PC-9 (cell line): Measurements from ENCODE around the gene ZNF592. TPM values are rescaled to one million over a fixed set of nuclear protein-coding genes. Genes with fewer than 3 reads are reported as not detected.
A peak's percentile ranks its signal among the peaks of the same experiment; 100 is the strongest.
"Not testable (repeated sequence)": the region's sequence is repeated elsewhere in the genome, so short reads cannot be mapped to it uniquely, and the experiment has no call there.

Experiments
- BruUV-seq: library from RNA; stranded (reverse); fragments of 400-500 nt; replicated peaks from 2 replicates; lab custom pipeline; 2021; lab: Mats Ljungman, UMichigan
- CTCF ChIA-PET: fragments of 300-600 bp; sonication (Branson Sonifier 250); formaldehyde crosslinking; loops from one replicate; lab custom pipeline; 2022; ENCODE audit warnings: antibody characterized with exemption; lab: Charles Lee
- POLR2A ChIA-PET: fragments of 300-600 bp; sonication (Branson Sonifier 250); formaldehyde crosslinking; loops from one replicate; lab custom pipeline; 2022; ENCODE audit warnings: antibody characterized with exemption; ENCODE audit not compliant: unreplicated experiment; lab: Charles Lee
- DNase-seq, 2 experiments: peaks; one replicate each; pipeline versions ENCODE4 v3.0.0 to v3.0.0-alpha.2; 2015 to 2022; ENCODE audit warnings: mixed read lengths in 1 of 2
- H2AFZ ChIP-seq: fragments of 200-600 bp; sonication (generic); 2 replicates; pipeline ENCODE4 v1.8.1; 2017; ENCODE audit warnings: antibody characterized with exemption
- H3F3A ChIP-seq: fragments of 200-600 bp; sonication (generic); 2 replicates; pipeline ENCODE4 v1.8.1; 2017; ENCODE audit warnings: antibody characterized with exemption, mild to moderate bottlenecking, low read depth; ENCODE audit not compliant: insufficient read depth
- H3K27ac ChIP-seq: fragments of 200-600 bp; sonication (generic); 2 replicates; pipeline ENCODE4 v1.6.1; 2016; ENCODE audit warnings: mixed run types
- H3K27me3 ChIP-seq: fragments of 200-600 bp; sonication (generic); 2 replicates; pipeline ENCODE4 v1.6.1; 2016; ENCODE audit warnings: low read depth, mixed run types; ENCODE audit not compliant: insufficient read depth
- H3K36me3 ChIP-seq: fragments of 200-600 bp; sonication (generic); 2 replicates; pipeline ENCODE4 v1.6.1; 2016; ENCODE audit warnings: low read depth, mixed run types
- H3K4me1 ChIP-seq: fragments of 200-600 bp; sonication (generic); replicated peaks from 2 replicates; pipeline ENCODE4 v1.6.1; 2016; ENCODE audit warnings: mixed run types; ENCODE audit not compliant: insufficient read depth
- H3K4me2 ChIP-seq: fragments of 200-600 bp; sonication (generic); 2 replicates; pipeline ENCODE4 v1.6.1; 2017; ENCODE audit warnings: mixed run types
- H3K4me3 ChIP-seq: fragments of 200-600 bp; sonication (generic); 2 replicates; pipeline ENCODE4 v1.6.1; 2016; ENCODE audit warnings: mixed run types
- H3K79me2 ChIP-seq: fragments of 200-600 bp; sonication (generic); 2 replicates; pipeline ENCODE4 v1.6.1; 2017; ENCODE audit warnings: low read depth, mixed run types
- H3K9me2 ChIP-seq: fragments of 200-600 bp; sonication (generic); 2 replicates; pipeline ENCODE4 v1.8.1; 2017; ENCODE audit warnings: mild to moderate bottlenecking; ENCODE audit not compliant: insufficient read depth
- H3K9me3 ChIP-seq: fragments of 200-600 bp; sonication (generic); 2 replicates; pipeline ENCODE4 v1.8.1; 2016; ENCODE audit warnings: low read depth; ENCODE audit not compliant: insufficient read depth
- H4K20me1 ChIP-seq: fragments of 200-600 bp; sonication (generic); 2 replicates; pipeline ENCODE4 v1.8.1; 2017; ENCODE audit not compliant: insufficient read depth
- CTCF ChIP-seq: fragments of 200-600 bp; sonication (generic); conservative IDR thresholded peaks from 2 replicates; pipeline ENCODE4 v1.6.1; 2017; ENCODE audit warnings: mixed run types, antibody characterized with exemption, mild to moderate bottlenecking, moderate library complexity
- EZH2 ChIP-seq: fragments of 200-600 bp; sonication (generic); IDR thresholded peaks from 2 replicates; pipeline ENCODE4 v1.8.0; 2017; ENCODE audit warnings: antibody characterized with exemption, low read depth
- intact Hi-C: fragments of 100-400 bp; cut with micrococcal nuclease; formaldehyde crosslinking; loops from one replicate; pipeline ENCODE4 v1.10.0; 2022; ENCODE audit not compliant: unreplicated experiment
- total RNA-seq: library from RNA; stranded (reverse); gene quantifications from 2 replicates; pipeline ENCODE4 v1.2.3, GENCODE V29; 2021

Gene ZNF592
- total RNA-seq, 1 experiment from 2014 or later = 27.5 TPM

GRCh38 chr15:84842781-84843180, 94.4 kb downstream of the ZNF592 start:
- Histone ChIP-seq H3K9me2 (no peaks in the 10 kb centered on the region), H2AFZ (no peak overlapping the region), H4K20me1 (no peaks in the 10 kb centered on the region), H3K4me3 (no peak overlapping the region), H3K27ac (no peak overlapping the region), H3K4me2 (no peak overlapping the region), H3K4me1 (peaks cover 35% of the 10 kb centered on the region), H3K9me3 (peaks cover 19% of the 10 kb centered on the region; the same call in 1 of the 2 replicates), H3K36me3 (no peaks in the 10 kb centered on the region), H3F3A (peaks cover 11% of the 10 kb centered on the region; the same call in 1 of the 2 replicates), H3K27me3 (no peaks in the 10 kb centered on the region), H3K79me2 (no peaks in the 10 kb centered on the region)
- BruUV-seq = no TSS peak
- intact Hi-C loops = no loop called here
- ChIA-PET POLR2A (no interaction called here), CTCF (no interaction called here)
- TF ChIP-seq CTCF = no peak
- TF ChIP-seq EZH2 = no peak
- DNase-seq = no peak

- H3K4me2 ChIP-seq = no peak overlapping the region
- no peaks in the 10 kb centered on the region for H3K79me2 ChIP-seq
- intact Hi-C loops = loop anchor here (1.0 kb wide), 2 partner anchors 83 to 199 kb away; no protein-coding TSS in a partner anchor
- H3K9me2 ChIP-seq = no peaks in the 10 kb centered on the region
- no TSS peak for BruUV-seq
- H2AFZ ChIP-seq = 0 out of 2 replicates have a peak overlapping the region, but pooled peaks have one; percentile 12
- H3F3A ChIP-seq = peaks cover 11% of the 10 kb centered on the region; the same call in 1 of the 2 replicates
- peak in 1 of 2 experiments; percentile 5 for DNase-seq
- POLR2A ChIA-PET = no interaction called here
- H3K36me3 ChIP-seq = no peaks in the 10 kb centered on the region
- CTCF ChIA-PET = interaction anchor here (0.7 to 1.1 kb wide), 2 partner anchors 34 to 209 kb away, joined by 6 to 15 read pairs; no protein-coding TSS in a partner anchor
- peaks cover 19% of the 10 kb centered on the region; the same call in 1 of the 2 replicates for H3K9me3 ChIP-seq
- no peaks in the 10 kb centered on the region for H3K27me3 ChIP-seq
- H3K4me3 ChIP-seq = no peak overlapping the region
- no peak for TF ChIP-seq EZH2
- TF ChIP-seq CTCF = no peak
- H3K27ac ChIP-seq = 0 out of 2 replicates have a peak overlapping the region, but pooled peaks have one; percentile 25
- H4K20me1 ChIP-seq = no peaks in the 10 kb centered on the region
- H3K4me1 ChIP-seq = peaks cover 33% of the 10 kb centered on the region
Measured at GRCh38 chr15:84844964-84845363, 96.6 kb downstream of the ZNF592 start.

GRCh38 chr15:84845631-84846030, 97.2 kb downstream of the ZNF592 start:
- H3K27me3 ChIP-seq, H3K9me2 ChIP-seq, H3K79me2 ChIP-seq, H2AFZ ChIP-seq, H3K4me3 ChIP-seq, POLR2A ChIA-PET, BruUV-seq, H3K4me2 ChIP-seq, H3K36me3 ChIP-seq, H4K20me1 ChIP-seq: not testable (repeated sequence)
- CTCF ChIA-PET = interaction anchor here (0.6 to 1.1 kb wide), 3 partner anchors 35 to 210 kb away, joined by 3 to 15 read pairs (median 6); partner anchors contain the start of gene NMB
- Histone ChIP-seq H3K27ac (0 out of 2 replicates have a peak overlapping the region, but pooled peaks have one; percentile 25), H3K4me1 (peaks cover 26% of the 10 kb centered on the region), H3F3A (peaks cover 11% of the 10 kb centered on the region; the same call in 1 of the 2 replicates), H3K9me3 (peaks cover 19% of the 10 kb centered on the region; the same call in 1 of the 2 replicates)
- peak; percentile 84 for TF ChIP-seq CTCF
- DNase-seq = peak; percentile 58
- intact Hi-C loops = loop anchor here (1.0 kb wide), 2 partner anchors 83 to 199 kb away; no protein-coding TSS in a partner anchor
